Glutamatergic neuron (in vitro differentiated cells): ENCODE measurements around the gene MAOA. TPM values are rescaled to one million over a fixed set of nuclear protein-coding genes. Genes with fewer than 3 reads are reported as not detected.

Experiments
- DNase-seq: peaks from one replicate; pipeline ENCODE4 v3.0.0; 2022
- H3K27ac Mint-ChIP-seq: one replicate; pipeline ENCODE4 v1.8.0; 2020; ENCODE audit warnings: mild to moderate bottlenecking, mixed read lengths, inconsistent platforms; ENCODE audit not compliant: unreplicated experiment
- H3K27me3 Mint-ChIP-seq: one replicate; pipeline ENCODE4 v1.8.0; 2020; ENCODE audit warnings: mild to moderate bottlenecking, moderate library complexity, mixed read lengths, inconsistent platforms; ENCODE audit not compliant: unreplicated experiment
- H3K36me3 Mint-ChIP-seq: one replicate; pipeline ENCODE4 v1.8.0; 2020; ENCODE audit warnings: mild to moderate bottlenecking, mixed read lengths, inconsistent platforms; ENCODE audit not compliant: unreplicated experiment
- H3K4me1 Mint-ChIP-seq: one replicate; pipeline ENCODE4 v1.8.0; 2020; ENCODE audit warnings: mild to moderate bottlenecking, low read depth, mixed read lengths, inconsistent platforms; ENCODE audit not compliant: unreplicated experiment
- H3K4me3 Mint-ChIP-seq: one replicate; pipeline ENCODE4 v1.8.0; 2020; ENCODE audit warnings: mild to moderate bottlenecking, mixed read lengths, inconsistent platforms; ENCODE audit not compliant: unreplicated experiment
- H3K9me3 Mint-ChIP-seq: one replicate; pipeline ENCODE4 v1.8.0; 2020; ENCODE audit warnings: mild to moderate bottlenecking, moderate library complexity, mixed read lengths, inconsistent platforms; ENCODE audit not compliant: unreplicated experiment
- CTCF ChIP-seq: fragments of 200-600 bp; sonication (generic); IDR thresholded peaks from one replicate; pipeline ENCODE4 v1.5.0; 2021; ENCODE audit not compliant: partially characterized antibody, unreplicated experiment
- total RNA-seq: library from RNA; stranded (reverse); fragmentation: NEBNext Ultra II Directional; extraction: Animal tissue kit (Norgen Biotek cat#: 25700); gene quantifications from one replicate; pipeline ENCODE4 v1.2.1, GENCODE V29; 2021; ENCODE audit not compliant: unreplicated experiment

MAOA gene
- total RNA-seq, 1 donor from 2014 or later = 2.7 TPM

DNA sequence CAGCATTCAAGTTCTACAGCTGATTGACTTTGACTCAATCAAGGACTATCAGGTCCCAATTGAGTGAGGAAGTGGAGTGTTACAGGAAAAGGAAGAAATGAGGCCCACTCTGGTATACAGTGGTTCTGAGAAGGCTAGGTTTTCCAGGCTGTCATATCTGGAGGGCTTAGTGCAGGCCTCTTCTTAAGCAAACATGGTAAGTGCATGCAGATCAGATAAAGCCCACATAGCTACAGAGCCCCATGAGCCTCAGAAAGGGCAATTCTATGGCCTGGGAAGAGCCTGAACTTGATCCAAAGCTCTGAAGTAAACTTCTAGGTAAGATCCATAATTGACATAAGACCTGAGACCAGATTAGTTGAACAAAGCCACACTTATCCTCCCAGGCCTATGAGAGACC, 29.0 kb upstream of the MAOA start:
- no peak for DNase-seq
- Mint-ChIP-seq H3K9me3 (no peaks in the 10 kb centered on the region), H3K27me3 (no peaks in the 10 kb centered on the region), H3K36me3 (no peaks in the 10 kb centered on the region), H3K4me1 (no peaks in the 10 kb centered on the region), H3K4me3 (no peak overlapping the region), H3K27ac (no peak overlapping the region)
- TF ChIP-seq CTCF = no peak

GRCh38 chrX:43627669-43628068, 28.4 kb upstream of the MAOA start:
- H3K27ac Mint-ChIP-seq = no peak overlapping the region
- DNase-seq = no peak
- no peaks in the 10 kb centered on the region for H3K4me1 Mint-ChIP-seq
- no peaks in the 10 kb centered on the region for H3K27me3 Mint-ChIP-seq
- H3K9me3 Mint-ChIP-seq = no peaks in the 10 kb centered on the region
- no peaks in the 10 kb centered on the region for H3K36me3 Mint-ChIP-seq
- no peak for TF ChIP-seq CTCF
- H3K4me3 Mint-ChIP-seq = no peak overlapping the region

DNA sequence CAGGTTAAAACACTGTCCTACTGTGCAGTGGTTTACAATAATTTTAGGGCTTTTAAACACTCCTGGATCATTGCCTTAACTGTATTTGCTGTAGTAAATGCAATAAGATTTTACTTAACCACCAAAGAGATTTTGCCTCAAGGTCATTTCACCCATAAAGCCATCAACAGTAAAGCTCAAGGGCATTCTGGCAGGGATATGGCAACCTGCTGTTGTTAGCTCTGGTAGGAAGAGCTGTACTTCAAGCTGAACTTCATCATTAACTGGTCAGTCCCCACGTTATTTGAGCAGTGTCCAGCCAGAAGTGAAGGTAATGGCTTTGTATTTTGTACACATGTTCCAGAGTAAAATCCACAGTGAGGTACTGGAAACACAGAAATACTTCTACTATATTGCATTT, 26.9 kb upstream of the MAOA start:
- no peak for DNase-seq
- Mint-ChIP-seq H3K9me3 (peaks cover 2% of the 10 kb centered on the region), H3K27ac (no peak overlapping the region), H3K4me3 (no peak overlapping the region), H3K4me1 (no peaks in the 10 kb centered on the region), H3K36me3 (no peaks in the 10 kb centered on the region), H3K27me3 (no peaks in the 10 kb centered on the region)
- no peak for TF ChIP-seq CTCF

DNA sequence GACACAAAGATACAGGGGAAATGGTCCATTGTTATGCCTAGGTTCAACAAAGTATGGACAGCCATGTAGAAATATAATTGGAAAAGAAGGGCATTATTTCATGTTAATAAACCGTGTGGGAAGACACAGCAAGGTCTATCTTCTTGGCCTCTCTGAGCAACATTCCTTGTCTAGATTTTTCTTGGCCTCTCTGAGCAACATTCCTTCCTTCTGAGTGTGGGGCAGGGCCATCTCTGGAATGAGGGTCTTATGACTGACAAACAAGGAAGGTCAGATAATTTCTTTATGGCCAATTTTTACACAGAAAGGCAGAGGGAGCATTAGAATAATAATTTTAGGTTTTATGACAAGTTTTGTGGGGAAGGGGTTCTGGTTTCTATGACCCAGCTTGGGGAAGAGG, 24.3 kb upstream of the MAOA start:
- Mint-ChIP-seq H3K27me3 (no peaks in the 10 kb centered on the region), H3K4me1 (no peaks in the 10 kb centered on the region), H3K27ac (no peak overlapping the region), H3K36me3 (no peaks in the 10 kb centered on the region), H3K9me3 (peaks cover 4% of the 10 kb centered on the region), H3K4me3 (no peak overlapping the region)
- no peak for TF ChIP-seq CTCF
- DNase-seq = no peak

GRCh38 chrX:43633081-43633480, 23.0 kb upstream of the MAOA start:
- H3K27ac Mint-ChIP-seq = no peak overlapping the region
- H3K27me3 Mint-ChIP-seq = no peaks in the 10 kb centered on the region
- no peaks in the 10 kb centered on the region for H3K4me1 Mint-ChIP-seq
- no peak for DNase-seq
- no peaks in the 10 kb centered on the region for H3K36me3 Mint-ChIP-seq
- no peak overlapping the region for H3K4me3 Mint-ChIP-seq
- no peak for TF ChIP-seq CTCF
- H3K9me3 Mint-ChIP-seq = peaks cover 4% of the 10 kb centered on the region
